ENCODE results near the gene SND1. TPM values are rescaled to one million over a fixed set of nuclear protein-coding genes. Genes with fewer than 3 reads are reported as not detected.

SND1 gene
- total and polyA plus RNA-seq, 9 donors, result 88.3 to 125 (median 97.7) TPM

GRCh38 chr7:128029405-128029995 is 377.5 kb downstream of the SND1 start:
- DNase-seq, result no peak
- Histone ChIP-seq H3K9me3 (replicated peaks; ENCODE audit: control insufficient read depth, low read depth, low read length) (no peaks in the 10 kb centered on the region), H3K4me1 (ENCODE audit: control insufficient read depth, insufficient read depth, low read length) (peaks cover 25% of the 10 kb centered on the region), H3K4me3 (ENCODE audit: low read length) (no peak overlapping the region), H3K36me3 (ENCODE audit: control insufficient read depth, insufficient read depth, low read length) (peaks cover 7% of the 10 kb centered on the region), H3K27me3 (ENCODE audit: control insufficient read depth, insufficient read depth, low read length) (peaks cover 17% of the 10 kb centered on the region), H3K27ac (ENCODE audit: low read length) (no peak overlapping the region)
- 96% methylated on average over 14 of the region's 17 CpGs for WGBS (ENCODE audit: insufficient coverage)

- Histone ChIP-seq H3K27me3 (ENCODE audit: control insufficient read depth, insufficient read depth, low read length) (peaks cover 17% of the 10 kb centered on the region), H3K4me1 (ENCODE audit: control insufficient read depth, insufficient read depth, low read length) (peaks cover 25% of the 10 kb centered on the region), H3K36me3 (ENCODE audit: control insufficient read depth, insufficient read depth, low read length) (peaks cover 7% of the 10 kb centered on the region), H3K9me3 (replicated peaks; ENCODE audit: control insufficient read depth, low read depth, low read length) (no peaks in the 10 kb centered on the region), H3K4me3 (ENCODE audit: low read length) (peak overlapping the region; percentile 47), H3K27ac (ENCODE audit: low read length) (no peak overlapping the region)
- 64% methylated on average over 20 of the region's 21 CpGs for WGBS (ENCODE audit: insufficient coverage)
- no peak for DNase-seq
These were observed 378.3 kb downstream of the SND1 start for GRCh38 chr7:128030263-128030653.

GRCh38 chr7:128030654-128031611 is 378.9 kb downstream of the SND1 start, which contains the start of gene LRRC4:
Gene LRRC4 (minus strand): TSS chr7:128031437. CDS start chr7:128030640, 797 bp downstream.
- Histone ChIP-seq H3K4me3 (ENCODE audit: low read length) (peak within 1 kb of the TSS; percentile 47), H3K36me3 (ENCODE audit: control insufficient read depth, insufficient read depth, low read length) (peaks cover 7% of the 10 kb centered on the region), H3K27me3 (ENCODE audit: control insufficient read depth, insufficient read depth, low read length) (peaks cover 17% of the 10 kb centered on the region), H3K4me1 (ENCODE audit: control insufficient read depth, insufficient read depth, low read length) (peaks cover 25% of the 10 kb centered on the region), H3K27ac (ENCODE audit: low read length) (no peak within 1 kb of the TSS), H3K9me3 (replicated peaks; ENCODE audit: control insufficient read depth, low read depth, low read length) (no peaks in the 10 kb centered on the region)
- DNase-seq, result peak; percentile 66
- WGBS (ENCODE audit: insufficient coverage), result under 1% methylated on average over 62 of the region's 87 CpGs

DNA sequence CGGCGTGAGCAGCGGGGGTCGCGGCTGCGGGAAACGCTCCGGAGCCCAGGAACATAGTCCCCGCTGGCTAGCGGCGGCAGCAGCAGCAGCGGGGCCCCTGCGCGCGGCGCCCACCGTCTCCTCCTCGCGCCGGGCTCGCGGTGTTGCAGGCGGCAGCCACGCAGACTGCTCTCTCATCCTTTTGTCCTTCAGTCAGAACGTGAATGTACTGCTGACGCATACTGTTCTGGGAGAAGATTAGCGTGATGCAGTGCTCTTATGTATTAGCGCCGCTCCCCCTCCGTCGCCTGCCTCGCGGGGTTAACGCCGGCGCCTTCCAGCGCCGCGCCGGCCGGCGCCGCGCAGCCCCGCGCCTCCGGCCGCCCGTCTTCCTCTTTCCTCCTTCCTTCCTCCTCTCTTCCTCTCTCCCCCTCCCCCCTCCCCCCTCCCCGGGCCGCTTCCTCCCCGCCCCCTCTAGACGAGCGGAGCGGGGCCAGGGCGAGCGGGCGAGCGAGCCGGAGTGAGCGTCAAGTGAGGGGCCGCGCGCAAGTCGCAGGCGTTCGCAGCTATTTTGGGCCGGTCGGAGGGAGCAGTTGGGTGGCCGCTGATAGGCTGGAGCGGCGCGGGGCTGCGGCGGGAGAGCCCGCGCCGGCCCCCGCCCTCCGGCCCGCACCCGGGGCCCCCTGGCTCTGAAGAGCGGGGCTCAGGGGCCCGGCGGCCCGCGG is 380.1 kb downstream of the SND1 start:
- Histone ChIP-seq H3K27me3 (ENCODE audit: control insufficient read depth, insufficient read depth, low read length) (peaks cover 17% of the 10 kb centered on the region), H3K27ac (ENCODE audit: low read length) (no peak overlapping the region), H3K4me1 (ENCODE audit: control insufficient read depth, insufficient read depth, low read length) (peaks cover 20% of the 10 kb centered on the region), H3K4me3 (ENCODE audit: low read length) (peak overlapping the region; percentile 34), H3K36me3 (ENCODE audit: control insufficient read depth, insufficient read depth, low read length) (peaks cover 7% of the 10 kb centered on the region), H3K9me3 (replicated peaks; ENCODE audit: control insufficient read depth, low read depth, low read length) (no peaks in the 10 kb centered on the region)
- WGBS (ENCODE audit: insufficient coverage), result 0% methylated on average over 69 of the region's 87 CpGs
- DNase-seq, result peak; percentile 89

DNA sequence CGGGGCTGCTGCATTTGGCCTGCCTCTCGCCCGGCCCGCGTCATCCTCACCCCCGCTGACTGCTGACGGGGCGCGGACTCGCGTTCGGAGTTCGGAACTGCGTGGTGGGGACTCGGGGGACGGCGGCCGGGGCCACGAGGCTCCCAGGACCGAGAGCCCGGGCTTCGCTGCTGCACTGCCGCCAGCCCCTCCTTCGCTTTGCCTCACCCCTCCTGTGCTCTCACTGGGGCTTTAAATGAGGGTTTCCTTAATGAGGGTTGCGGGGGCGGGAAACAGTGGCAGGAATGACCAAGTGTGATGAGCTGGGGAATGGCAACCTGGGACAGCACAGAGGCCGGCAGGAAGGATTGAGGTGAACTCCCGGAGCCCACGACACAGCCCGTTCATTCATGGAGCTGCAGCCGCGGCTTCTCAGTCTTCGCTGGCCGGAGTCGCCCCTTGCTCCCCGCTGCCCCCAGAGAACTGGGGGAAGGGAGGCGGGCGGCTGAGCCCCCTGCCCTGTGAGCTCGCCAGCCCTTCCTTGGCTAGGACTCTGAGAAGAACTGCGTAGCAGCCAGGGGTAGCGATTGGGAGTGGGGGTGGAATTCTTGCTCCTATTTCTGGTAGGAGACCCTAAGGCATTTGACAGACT is 380.7 kb downstream of the SND1 start:
- Histone ChIP-seq H3K4me1 (ENCODE audit: control insufficient read depth, insufficient read depth, low read length) (peaks cover 15% of the 10 kb centered on the region), H3K4me3 (ENCODE audit: low read length) (peak overlapping the region; percentile 34), H3K27ac (ENCODE audit: low read length) (no peak overlapping the region), H3K27me3 (ENCODE audit: control insufficient read depth, insufficient read depth, low read length) (peaks cover 17% of the 10 kb centered on the region), H3K9me3 (replicated peaks; ENCODE audit: control insufficient read depth, low read depth, low read length) (no peaks in the 10 kb centered on the region), H3K36me3 (ENCODE audit: control insufficient read depth, insufficient read depth, low read length) (peaks cover 7% of the 10 kb centered on the region)
- DNase-seq, result peak; percentile 30
- WGBS (ENCODE audit: insufficient coverage), result 2% methylated on average over 32 of the region's 41 CpGs

DNA sequence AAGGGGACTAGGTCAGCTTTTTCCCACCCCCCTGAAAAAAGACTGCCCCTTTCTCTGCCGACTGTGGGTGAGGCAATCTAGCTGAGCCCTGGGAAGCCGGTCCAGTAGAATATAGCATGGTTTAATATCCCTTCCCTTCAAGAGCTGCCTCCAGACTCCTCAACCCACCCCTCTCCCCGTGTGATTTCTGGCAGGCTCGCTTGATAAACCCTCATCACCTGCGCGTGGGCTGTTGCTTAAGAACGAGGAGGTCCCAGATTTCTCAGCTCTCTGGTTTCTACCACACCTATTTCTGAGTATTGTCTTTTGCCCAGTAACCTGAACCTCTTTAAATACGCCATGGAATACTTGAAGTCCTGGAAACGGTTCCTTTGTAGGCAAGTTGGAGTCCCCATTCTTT is 381.3 kb downstream of the SND1 start:
- whole genome bisulfite sequencing (ENCODE audit: insufficient coverage), result 59% methylated on average over 5 of the region's 9 CpGs
- Histone ChIP-seq H3K36me3 (ENCODE audit: control insufficient read depth, insufficient read depth, low read length) (peaks cover 7% of the 10 kb centered on the region), H3K27ac (ENCODE audit: low read length) (no peak overlapping the region), H3K4me1 (ENCODE audit: control insufficient read depth, insufficient read depth, low read length) (peaks cover 13% of the 10 kb centered on the region), H3K27me3 (ENCODE audit: control insufficient read depth, insufficient read depth, low read length) (peaks cover 17% of the 10 kb centered on the region), H3K9me3 (replicated peaks; ENCODE audit: control insufficient read depth, low read depth, low read length) (no peaks in the 10 kb centered on the region), H3K4me3 (ENCODE audit: low read length) (no peak overlapping the region)
- DNase-seq, result no peak

DNA sequence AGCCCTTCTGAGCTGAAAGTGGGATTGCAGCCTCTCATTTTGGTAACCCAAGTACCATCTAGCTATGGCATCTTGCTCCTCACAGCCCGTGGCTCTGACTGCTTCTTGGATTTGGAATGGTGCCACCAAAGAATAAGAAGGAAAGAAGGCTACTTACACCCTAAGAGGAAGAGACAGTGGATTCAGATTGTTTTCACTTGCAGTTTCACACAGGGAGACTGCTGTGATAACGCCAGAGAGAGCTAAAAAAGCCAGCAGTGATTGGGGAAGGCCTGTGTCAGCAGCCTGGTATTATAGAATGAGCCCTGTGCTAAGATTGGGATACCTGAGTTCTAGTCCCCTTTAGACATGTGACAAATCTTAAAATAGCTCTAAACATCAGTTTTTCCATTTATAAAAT is 382.8 kb downstream of the SND1 start:
- no peaks in the 10 kb centered on the region for H3K36me3 ChIP-seq (ENCODE audit: control insufficient read depth, insufficient read depth, low read length)

GRCh38 chr7:128035712-128036111 is 383.7 kb downstream of the SND1 start:
- Histone ChIP-seq H3K27ac (ENCODE audit: low read length) (no peak overlapping the region), H3K4me3 (ENCODE audit: low read length) (no peak overlapping the region), H3K4me1 (ENCODE audit: control insufficient read depth, insufficient read depth, low read length) (peaks cover 9% of the 10 kb centered on the region), H3K9me3 (replicated peaks; ENCODE audit: control insufficient read depth, low read depth, low read length) (no peaks in the 10 kb centered on the region), H3K27me3 (ENCODE audit: control insufficient read depth, insufficient read depth, low read length) (peaks cover 10% of the 10 kb centered on the region), H3K36me3 (ENCODE audit: control insufficient read depth, insufficient read depth, low read length) (no peaks in the 10 kb centered on the region)
- 88% methylated on average over 1 of the region's 3 CpGs for WGBS (ENCODE audit: insufficient coverage)
- DNase-seq, result no peak

More for the DNA sequence above, 382.8 kb downstream of the SND1 start:
- H3K4me3 ChIP-seq (ENCODE audit: low read length), result no peak overlapping the region
- H3K27me3 ChIP-seq (ENCODE audit: control insufficient read depth, insufficient read depth, low read length), result peaks cover 17% of the 10 kb centered on the region
- no CpG with 5 or more reads among the region's 2 CpGs for WGBS (ENCODE audit: insufficient coverage)
- peaks cover 13% of the 10 kb centered on the region for H3K4me1 ChIP-seq (ENCODE audit: control insufficient read depth, insufficient read depth, low read length)
- no peaks in the 10 kb centered on the region for H3K9me3 ChIP-seq (replicated peaks; ENCODE audit: control insufficient read depth, low read depth, low read length)
- no peak overlapping the region for H3K27ac ChIP-seq (ENCODE audit: low read length)
- no peak for DNase-seq

DNA sequence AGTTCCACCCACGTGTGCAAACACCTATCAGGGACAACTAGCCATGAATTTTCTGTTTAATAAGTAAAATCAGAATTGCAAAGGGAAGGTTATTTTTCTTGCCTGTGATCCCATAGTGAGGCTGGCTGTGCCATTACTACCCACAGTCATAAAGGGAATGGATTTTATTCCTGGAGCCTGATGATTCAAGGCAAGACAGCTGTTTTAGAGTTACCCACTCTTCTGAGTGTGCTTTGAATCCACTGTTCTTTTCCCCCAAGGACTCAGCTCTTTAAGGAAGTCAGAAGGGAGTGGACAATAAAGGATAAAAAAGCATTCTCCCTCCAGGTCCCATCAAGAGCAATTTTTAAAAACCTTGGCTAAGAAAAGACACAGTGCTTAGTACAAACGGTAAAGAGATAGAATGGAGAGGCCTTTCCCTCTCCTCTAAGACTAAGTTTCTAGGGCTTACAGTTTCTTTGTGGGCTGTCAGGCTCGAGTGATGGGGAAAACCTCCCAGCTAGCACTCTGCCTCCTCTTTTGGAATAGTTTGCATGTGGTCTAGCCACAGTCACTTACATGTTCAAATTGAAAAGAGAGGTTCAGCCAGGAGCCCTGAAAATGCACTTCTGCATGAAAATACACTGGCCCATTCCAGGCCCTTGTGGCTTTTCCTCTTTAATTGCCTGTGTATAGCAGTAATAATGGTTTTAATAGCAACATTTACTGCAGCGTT is 384.4 kb downstream of the SND1 start:
- Histone ChIP-seq H3K27me3 (ENCODE audit: control insufficient read depth, insufficient read depth, low read length) (peaks cover 10% of the 10 kb centered on the region), H3K27ac (ENCODE audit: low read length) (no peak overlapping the region), H3K36me3 (ENCODE audit: control insufficient read depth, insufficient read depth, low read length) (no peaks in the 10 kb centered on the region), H3K4me3 (ENCODE audit: low read length) (no peak overlapping the region), H3K4me1 (ENCODE audit: control insufficient read depth, insufficient read depth, low read length) (peaks cover 8% of the 10 kb centered on the region), H3K9me3 (replicated peaks; ENCODE audit: control insufficient read depth, low read depth, low read length) (no peaks in the 10 kb centered on the region)
- no peak for DNase-seq
- WGBS (ENCODE audit: insufficient coverage), result no CpG with 5 or more reads among the region's 4 CpGs

Data from muscle of leg (tissue), 11 donors.